ENCODE data around the gene TMIGD1. TPM values are rescaled to one million over a fixed set of nuclear protein-coding genes. Genes with fewer than 3 reads are reported as not detected.

The TMIGD1 gene
- total RNA-seq, 2 donors from 2014 or later: not detected

DNA sequence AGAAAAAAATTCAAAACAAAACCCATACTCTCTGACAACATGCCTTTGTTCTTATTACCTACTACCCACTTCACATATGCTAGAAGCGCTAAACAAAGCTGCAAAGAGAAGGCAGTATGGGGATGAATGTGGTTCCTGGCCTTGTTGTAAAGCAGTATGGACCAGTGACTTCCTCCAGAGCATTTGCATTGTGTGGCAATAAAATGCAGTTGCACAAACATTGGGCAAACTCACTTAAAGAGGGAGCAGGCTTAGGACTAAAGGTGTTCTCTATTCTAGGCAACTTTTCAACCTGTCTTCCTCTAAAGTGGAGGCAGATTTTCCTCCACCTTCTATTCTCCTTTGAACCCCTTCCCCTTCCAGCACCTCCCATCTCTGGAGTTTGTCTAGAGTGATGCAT, 17.1 kb downstream of the TMIGD1 start:
- Mint-ChIP-seq H3K9me3 (no peaks in the 10 kb centered on the region), H3K27ac (no peak overlapping the region), H3K36me3 (no peaks in the 10 kb centered on the region)
- ATAC-seq (no peak), DNase-seq (ENCODE audit: low spot score in 2 of 2) (no peak)

- Mint-ChIP-seq H3K36me3 (no peaks in the 10 kb centered on the region), H3K9me3 (no peaks in the 10 kb centered on the region), H3K27ac (no peak overlapping the region)
- ATAC-seq (no peak), DNase-seq (ENCODE audit: low spot score in 2 of 2) (no peak)
These were observed 18.8 kb downstream of the TMIGD1 start for GRCh38 chr17:30315106-30315505.

GRCh38 chr17:30314474-30314873, 19.4 kb downstream of the TMIGD1 start:
- H3K9me3 Mint-ChIP-seq: no peaks in the 10 kb centered on the region
- DNase-seq (ENCODE audit: low spot score in 2 of 2): no peak
- ATAC-seq: no peak
- H3K36me3 Mint-ChIP-seq: no peaks in the 10 kb centered on the region
- H3K27ac Mint-ChIP-seq: no peak overlapping the region

DNA sequence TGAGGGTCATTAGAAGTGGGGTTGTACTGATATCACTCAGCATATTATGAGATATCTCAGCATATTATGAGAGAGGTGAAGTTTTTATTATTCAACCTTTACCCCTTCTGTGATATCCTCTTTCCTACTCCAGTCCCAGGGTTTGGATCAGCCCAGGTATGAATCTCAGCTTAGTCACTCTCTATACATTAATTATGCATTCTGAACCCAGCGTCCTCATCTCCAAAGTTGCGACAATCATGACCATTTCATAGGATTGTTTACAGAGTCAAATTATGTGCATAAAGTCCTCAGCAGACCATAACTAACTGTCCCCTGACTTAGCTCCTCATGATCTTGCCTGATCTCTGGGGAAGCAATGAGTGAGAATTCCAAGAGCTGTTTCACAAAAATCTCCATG, 21.6 kb downstream of the TMIGD1 start:
- Mint-ChIP-seq H3K9me3 (no peaks in the 10 kb centered on the region), H3K36me3 (no peaks in the 10 kb centered on the region), H3K27ac (no peak overlapping the region)
- no peak for ATAC-seq
- no peak for DNase-seq (ENCODE audit: low spot score in 2 of 2)

DNA sequence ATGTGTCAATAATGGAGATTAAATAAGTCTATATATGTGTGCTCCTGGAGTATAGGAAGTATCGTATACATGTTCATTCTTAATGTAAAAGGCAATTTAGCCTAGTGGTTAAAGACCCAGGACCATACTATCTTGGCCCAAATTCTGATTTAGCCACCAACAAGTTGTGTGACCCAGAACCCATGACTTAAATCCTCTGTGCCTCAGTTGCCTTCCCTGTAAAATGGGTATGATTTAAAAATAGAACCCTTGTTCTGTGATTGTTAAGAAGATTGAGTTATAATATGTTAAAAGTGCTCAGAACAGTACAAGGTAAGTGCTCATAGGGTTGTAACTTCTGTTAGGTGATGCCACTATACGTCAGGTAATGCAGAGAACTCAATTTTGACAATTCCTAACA, 23.3 kb downstream of the TMIGD1 start:
- Mint-ChIP-seq H3K36me3 (no peaks in the 10 kb centered on the region), H3K27ac (no peak overlapping the region), H3K9me3 (no peaks in the 10 kb centered on the region)
- no peak for DNase-seq (ENCODE audit: low spot score in 2 of 2)
- ATAC-seq: no peak

GRCh38 chr17:30309591-30309990, 24.3 kb downstream of the TMIGD1 start:
- Mint-ChIP-seq H3K27ac (no peak overlapping the region), H3K36me3 (no peaks in the 10 kb centered on the region), H3K9me3 (no peaks in the 10 kb centered on the region)
- ATAC-seq: no peak
- DNase-seq (ENCODE audit: low spot score in 2 of 2): no peak

- H3K9me3 Mint-ChIP-seq: no peaks in the 10 kb centered on the region
- DNase-seq (ENCODE audit: low spot score in 2 of 2) (no peak), ATAC-seq (no peak)
- no peaks in the 10 kb centered on the region for H3K36me3 Mint-ChIP-seq
- H3K27ac Mint-ChIP-seq: no peak overlapping the region
These were observed 25.5 kb downstream of the TMIGD1 start for GRCh38 chr17:30308406-30308805.

DNA sequence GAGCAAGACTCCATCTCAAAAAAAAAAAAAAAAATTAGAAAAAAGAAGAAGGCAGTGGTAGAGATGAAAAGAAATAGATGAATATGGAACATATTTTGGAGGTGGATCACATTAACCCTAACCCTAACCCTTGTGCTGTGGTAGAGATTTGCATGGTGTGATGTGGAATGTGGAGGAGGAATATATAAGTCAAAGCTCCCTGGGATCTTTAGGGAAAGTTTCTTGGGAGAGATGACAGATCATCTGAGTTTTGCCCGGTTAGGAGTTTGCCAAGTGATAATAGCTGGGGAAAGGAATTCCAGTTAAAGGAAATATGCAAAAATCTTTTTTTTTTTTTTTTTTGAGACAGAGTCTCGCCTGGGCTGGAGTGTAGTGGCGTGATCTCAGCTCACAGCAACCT, 29.1 kb downstream of the TMIGD1 start:
- H3K9me3 Mint-ChIP-seq: no peaks in the 10 kb centered on the region
- no peak overlapping the region for H3K27ac Mint-ChIP-seq
- H3K36me3 Mint-ChIP-seq: no peaks in the 10 kb centered on the region
- ATAC-seq (no peak), DNase-seq (ENCODE audit: low spot score in 2 of 2) (no peak)

DNA sequence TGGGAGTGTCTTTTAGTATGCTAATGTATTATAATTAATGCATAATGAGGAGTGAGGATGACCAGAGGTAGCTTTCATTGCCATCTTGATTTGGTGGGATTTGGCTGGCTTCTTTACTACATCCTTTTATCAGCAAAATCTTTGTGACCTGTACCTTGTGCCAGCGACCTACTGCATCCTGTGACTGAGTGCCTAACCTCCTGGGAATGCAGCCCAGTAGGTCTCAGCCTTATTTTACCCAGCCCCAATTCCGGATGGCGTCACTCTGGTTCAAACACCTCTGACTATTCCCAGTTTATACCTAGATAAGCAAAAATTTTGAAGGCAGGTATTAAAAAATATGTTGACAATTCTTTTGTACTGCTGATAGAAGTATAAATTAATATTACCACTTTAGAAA, 31.6 kb downstream of the TMIGD1 start:
- H3K27ac Mint-ChIP-seq: no peak overlapping the region
- no peak for ATAC-seq
- DNase-seq (ENCODE audit: low spot score in 2 of 2): no peak

DNA sequence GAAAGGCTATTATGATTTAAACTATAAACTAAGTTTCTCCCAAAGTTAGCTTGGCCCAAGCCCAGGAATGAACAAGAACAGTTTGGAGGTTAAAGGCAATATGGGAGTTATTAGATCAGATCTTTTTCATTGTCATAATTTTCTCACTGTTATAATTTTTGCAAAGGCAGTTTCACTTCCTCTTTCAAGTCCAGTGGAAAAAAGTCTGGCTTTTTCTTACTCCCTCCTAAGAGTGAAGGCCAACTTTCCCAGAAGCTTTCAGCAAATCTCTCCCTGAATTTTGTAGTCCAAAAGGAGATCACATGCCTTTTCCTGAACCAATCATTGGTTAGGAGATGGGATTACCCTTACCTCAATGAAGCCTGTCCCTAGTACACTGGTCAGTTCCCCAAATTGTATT, 33.0 kb downstream of the TMIGD1 start:
- ATAC-seq (no peak), DNase-seq (ENCODE audit: low spot score in 2 of 2) (no peak)
- H3K36me3 Mint-ChIP-seq: no peaks in the 10 kb centered on the region
- no peaks in the 10 kb centered on the region for H3K9me3 Mint-ChIP-seq
- H3K27ac Mint-ChIP-seq: no peak overlapping the region

More for the DNA sequence above, 31.6 kb downstream of the TMIGD1 start:
- no peaks in the 10 kb centered on the region for H3K36me3 Mint-ChIP-seq
- H3K9me3 Mint-ChIP-seq: no peaks in the 10 kb centered on the region

DNA sequence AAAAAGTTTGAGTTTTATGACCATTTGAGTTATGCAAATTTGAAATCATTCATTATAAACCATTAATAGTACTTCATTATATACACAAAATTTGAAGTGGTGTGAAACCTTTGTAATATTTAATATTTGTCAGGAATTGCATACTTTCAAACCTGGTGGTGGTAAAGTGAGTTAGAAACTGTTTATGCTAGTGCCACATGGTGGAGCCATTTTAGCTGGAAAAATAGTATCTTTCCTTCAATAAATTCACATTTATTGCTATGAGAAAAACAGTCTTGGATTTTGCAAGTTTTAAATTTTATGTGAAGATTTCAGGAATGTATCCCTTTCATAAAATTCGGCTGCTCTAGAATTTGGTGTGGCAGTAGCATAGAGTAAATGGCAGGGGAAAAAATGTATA, 34.9 kb downstream of the TMIGD1 start:
- no peak for ATAC-seq
- no peak for DNase-seq (ENCODE audit: low spot score in 2 of 2)
- no peaks in the 10 kb centered on the region for H3K9me3 Mint-ChIP-seq
- H3K36me3 Mint-ChIP-seq: no peaks in the 10 kb centered on the region
- H3K27ac Mint-ChIP-seq: no peak overlapping the region

GRCh38 chr17:30297715-30298114, 36.1 kb downstream of the TMIGD1 start:
- H3K9me3 Mint-ChIP-seq: no peaks in the 10 kb centered on the region
- ATAC-seq (no peak), DNase-seq (ENCODE audit: low spot score in 2 of 2) (no peak)
- no peak overlapping the region for H3K27ac Mint-ChIP-seq
- no peaks in the 10 kb centered on the region for H3K36me3 Mint-ChIP-seq

DNA sequence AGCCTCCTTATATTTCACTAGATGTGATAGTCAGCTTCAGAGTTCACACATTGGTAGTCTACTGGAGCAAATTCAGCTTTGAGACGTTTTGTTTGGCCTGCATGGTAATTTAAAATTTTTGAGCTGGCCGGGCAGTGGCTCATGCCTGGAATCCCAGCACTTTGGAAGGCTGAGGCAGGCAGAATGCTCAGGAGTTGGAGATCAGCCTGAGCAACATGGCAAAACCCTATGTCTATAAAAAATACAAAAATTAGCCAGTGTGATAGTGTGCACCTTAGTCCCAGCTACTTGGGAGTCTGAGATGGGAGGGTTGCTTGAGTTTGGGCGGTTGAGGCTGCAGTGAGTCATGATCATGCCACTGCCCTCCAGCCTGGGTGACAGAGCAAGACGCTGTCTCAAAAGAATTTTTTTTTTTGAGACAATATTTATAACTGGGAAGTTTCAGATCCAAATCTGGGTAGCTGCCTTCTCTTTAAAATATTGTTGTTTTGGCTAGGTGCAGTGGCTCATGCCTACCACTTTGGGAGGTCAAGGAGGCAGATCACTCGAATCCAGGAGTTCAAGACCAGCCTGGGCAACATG, 37.3 kb downstream of the TMIGD1 start:
- DNase-seq (ENCODE audit: low spot score in 2 of 2): no peak
- H3K27ac Mint-ChIP-seq: no peak overlapping the region
- H3K9me3 Mint-ChIP-seq: no peaks in the 10 kb centered on the region
- ATAC-seq: no peak
- no peaks in the 10 kb centered on the region for H3K36me3 Mint-ChIP-seq

- Mint-ChIP-seq H3K27ac (peak overlapping the region in 1 of 2 donors; percentile 90), H3K9me3 (no peaks in the 10 kb centered on the region), H3K36me3 (peaks cover 9% of the 10 kb centered on the region in 2 donors)
- ATAC-seq: peak in 1 of 2 donors; percentile 9
- DNase-seq (ENCODE audit: low spot score in 2 of 2): no peak
These were observed 41.5 kb downstream of the TMIGD1 start for GRCh38 chr17:30292286-30292858.

DNA sequence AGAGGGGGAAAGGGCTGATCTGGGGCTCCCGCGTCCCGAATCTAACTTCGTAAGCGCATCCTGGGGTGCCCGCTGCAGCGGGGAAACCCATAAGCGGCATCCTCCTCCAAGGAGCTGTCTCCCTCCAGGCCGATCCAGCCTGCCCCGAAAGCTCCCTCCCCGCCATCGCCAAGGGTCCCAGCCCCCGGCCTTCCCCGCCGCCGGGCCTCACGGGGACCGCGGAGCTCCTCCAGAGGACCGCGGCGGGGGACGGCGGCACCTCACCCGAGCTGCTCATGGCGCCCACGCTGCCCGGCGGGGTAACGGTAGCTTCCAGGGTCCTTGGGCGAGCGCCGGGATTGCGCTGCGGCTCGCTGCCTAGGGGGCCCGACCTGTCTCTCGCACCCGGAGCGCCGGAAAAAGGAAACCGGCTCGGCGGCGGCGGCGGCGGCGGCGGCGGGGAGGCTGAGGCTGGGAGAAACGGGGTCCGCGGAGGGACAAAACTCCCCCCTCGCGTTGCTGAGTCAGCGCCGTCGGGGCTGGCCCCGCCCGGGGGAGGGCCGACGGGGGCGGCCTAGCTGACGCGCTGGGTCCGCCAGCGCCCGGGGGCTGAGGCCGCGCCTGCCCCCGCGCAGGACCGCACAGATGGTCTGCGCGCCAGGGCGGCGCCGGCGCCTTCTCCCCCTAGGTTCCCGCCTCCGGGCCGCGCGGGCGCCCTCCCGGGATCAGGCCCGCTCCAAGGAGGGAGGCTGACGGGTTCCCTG, 42.1 kb downstream of the TMIGD1 start, which contains the start of gene BLMH:
Gene BLMH (minus strand): TSS at position 402 of the 743 bp plus-strand sequence. CDS start 125 bp downstream, at position 277.
- Mint-ChIP-seq H3K9me3 (no peaks in the 10 kb centered on the region), H3K27ac (peak within 1 kb of the TSS; percentile 90 to 97), H3K36me3 (peaks cover 14 to 16% of the 10 kb centered on the region in 2 donors)

GRCh38 chr17:30290696-30291542, 42.9 kb downstream of the TMIGD1 start:
- Mint-ChIP-seq H3K9me3 (no peaks in the 10 kb centered on the region), H3K36me3 (peaks cover 14 to 16% of the 10 kb centered on the region in 2 donors), H3K27ac (peak overlapping the region; percentile 90 to 97)
- DNase-seq (ENCODE audit: low spot score in 2 of 2) (peak; percentile 42 to 62), ATAC-seq (peak; percentile 79 to 82)

More for the DNA sequence above, 42.1 kb downstream of the TMIGD1 start, which contains the start of gene BLMH:
- ATAC-seq: peak; percentile 77 to 87
- DNase-seq (ENCODE audit: low spot score in 2 of 2): peak; percentile 81 to 84

DNA sequence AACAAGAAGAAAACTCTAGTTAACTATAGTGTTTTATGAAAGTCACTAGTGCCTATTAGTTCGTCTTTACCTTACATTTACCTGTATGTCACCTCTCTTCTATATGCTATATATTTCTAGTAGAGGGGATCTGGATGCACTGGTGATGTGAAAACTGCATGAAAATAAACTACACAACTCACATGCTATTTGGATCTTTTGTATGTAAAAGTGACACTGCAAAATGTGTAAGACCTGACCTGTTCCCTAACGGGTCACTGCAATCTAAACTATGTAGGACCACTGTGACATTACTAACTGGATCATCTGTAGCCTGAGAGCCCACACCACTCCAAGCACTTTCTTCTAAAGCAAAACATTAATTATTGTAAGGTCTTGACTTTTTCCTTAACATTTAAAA, 43.8 kb downstream of the TMIGD1 start:
- Mint-ChIP-seq H3K27ac (peak overlapping the region in 1 of 2 donors; percentile 90), H3K9me3 (no peaks in the 10 kb centered on the region), H3K36me3 (peaks cover 14 to 16% of the 10 kb centered on the region in 2 donors)
- DNase-seq (ENCODE audit: low spot score in 2 of 2) (no peak), ATAC-seq (no peak)
